Tibial nerve (tissue), 3 donors: ENCODE results near the gene BICD1.

Source experiments
- CTCF ChIP-seq, 5 experiments: fragments of 200-600 bp in 3 of 5; fragments of 450-650 bp in 2 of 5; sonication (generic) in 3 of 5; IDR thresholded peaks; one replicate each; pipeline ENCODE4 v1.5.1; 2016 to 2019; ENCODE audit warnings: antibody characterized with exemption in 5 of 5, mild to moderate bottlenecking in 3 of 5, moderate library complexity in 2 of 5
- POLR2A ChIP-seq, 2 donors: fragments of 450-650 bp; IDR thresholded peaks; one replicate each; pipeline ENCODE4 v1.6.1; 2017; ENCODE audit warnings: antibody characterized with exemption in 2 of 2, mild to moderate bottlenecking in 2 of 2, moderate library complexity in 2 of 2

GRCh38 chr12:32151086-32151485 lies 44.4 kb downstream of the BICD1 start:
- TF ChIP-seq CTCF (IDR thresholded peaks at IDR 0.05) (no peak), POLR2A (IDR thresholded peaks at IDR 0.05) (no peak)
